Transverse colon (tissue), 4 donors: ENCODE measurements around the gene PLD4. TPM values are rescaled to one million over a fixed set of nuclear protein-coding genes. Genes with fewer than 3 reads are reported as not detected.

ENCODE experiments used
- DNase-seq: peaks from one replicate; pipeline ENCODE4 v3.0.0-alpha.2; 2019
- H3K27ac ChIP-seq, 4 donors: fragments of 200-600 bp; sonication (generic); 2 replicates each; pipeline ENCODE4 v1.5.1; 2016 to 2018; ENCODE audit warnings: inconsistent platforms in 4 of 4
- H3K27me3 ChIP-seq: fragments of 200-600 bp; sonication (generic); 2 replicates; pipeline ENCODE4 v1.5.1; 2017; ENCODE audit warnings: inconsistent platforms
- H3K36me3 ChIP-seq, 4 donors: fragments of 200-600 bp; sonication (generic); 2 replicates each; pipeline ENCODE4 v1.5.1; 2017 to 2019; ENCODE audit warnings: inconsistent platforms in 4 of 4
- H3K4me1 ChIP-seq, 4 donors: fragments of 200-600 bp; sonication (generic); 2 replicates each; pipeline ENCODE4 v1.5.1; 2017 to 2020; ENCODE audit warnings: inconsistent platforms in 4 of 4
- H3K4me3 ChIP-seq, 4 donors: fragments of 200-600 bp; sonication (generic); 1 replicate in 1 of 4; 2 replicates in 3 of 4; pipeline versions ENCODE4 v1.5.1 to v1.6.1; 2017 to 2019; ENCODE audit warnings: inconsistent platforms in 4 of 4
- H3K9me3 ChIP-seq, 2 donors: fragments of 200-600 bp; sonication (generic); 2 replicates each; pipeline ENCODE4 v1.5.1; 2017 to 2019; ENCODE audit warnings: inconsistent platforms in 2 of 2
- CTCF ChIP-seq, 5 experiments: fragments of 200-600 bp in 3 of 5; fragments of 450-650 bp in 2 of 5; sonication (generic) in 3 of 5; IDR thresholded peaks; 1 replicate in 2 of 5; 2 replicates in 3 of 5; pipeline ENCODE4 v1.5.1; 2016 to 2017; ENCODE audit warnings: antibody characterized with exemption in 5 of 5, inconsistent platforms in 3 of 5, mild to moderate bottlenecking in 2 of 5, moderate library complexity in 1 of 5
- EP300 ChIP-seq: sonication (generic); formaldehyde crosslinking; IDR thresholded peaks from one replicate; pipeline ENCODE4 v1.6.1; 2017; ENCODE audit warnings: antibody characterized with exemption, low read depth
- POLR2A ChIP-seq: fragments of 450-650 bp; IDR thresholded peaks from one replicate; pipeline ENCODE4 v1.6.1; 2016; ENCODE audit warnings: antibody characterized with exemption, mild to moderate bottlenecking, moderate library complexity
- POLR2AphosphoS5 ChIP-seq, 3 donors: sonication (generic); formaldehyde crosslinking; IDR thresholded peaks; one replicate each; pipeline ENCODE4 v1.6.1; 2016; ENCODE audit warnings: antibody characterized with exemption in 3 of 3
- WGBS, 2 donors: methylation state at CpG; one replicate each; pipeline ENCODE4 v1.1.5; 2018; ENCODE audit warnings: low coverage in 1 of 2; 5-methylcytosine and 5-hydroxymethylcytosine counted together
- in situ Hi-C, 4 donors: fragments of 200-750 bp; cut with MboI; loops; one replicate each; pipeline versions ENCODE4 v1.15.0 to v1.15.1; 2017; ENCODE audit warnings: low sequenced_read_pairs in 3 of 4, low pct_ligation_motif_present in 1 of 4, low pct_unique_long_range_greater_than_20kb in 1 of 4
- intact Hi-C: fragments of 100-400 bp; cut with DNase I; formaldehyde crosslinking; loops from one replicate; pipeline ENCODE4 v1.15.1; 2023; ENCODE audit warnings: low total_unique reads
- total RNA-seq, 4 donors: library from RNA; depleted of rRNA; stranded (reverse); fragments of >200 nt; gene quantifications; one replicate each; pipeline ENCODE4 v1.1.0, GENCODE V29; 2016

PLD4 gene
- 1 to 10 TPM in 2 of 4 donors, not detected in 2; 1.1 TPM for total RNA-seq

GRCh38 chr14:104924421-104925213 lies at the start of gene PLD4:
PLD4 (plus strand) TSS chr14:104924879; CDS start chr14:104927141, 2,262 bp downstream.
- intact Hi-C loops = no loop called here
- no peak within 1 kb of the TSS for H3K4me3 ChIP-seq
- in situ Hi-C loops = no loop called here
- H3K9me3 ChIP-seq = no peaks in the 10 kb centered on the region
- no peak within 1 kb of the TSS for H3K27ac ChIP-seq
- no peaks in the 10 kb centered on the region for H3K36me3 ChIP-seq
- TF ChIP-seq EP300 = no peak
- DNase-seq = no peak
- peaks cover 0 to 6% (median 2%) of the 10 kb centered on the region in 4 donors for H3K4me1 ChIP-seq
- 78% methylated on average over 13 of the region's 14 CpGs; no CpG with 5 or more reads in 1 of the 2 donors for WGBS, 2 donors
- H3K27me3 ChIP-seq = no peaks in the 10 kb centered on the region

GRCh38 chr14:104875412-104875751 lies 49.3 kb upstream of the PLD4 start:
- TF ChIP-seq POLR2A (no peak), EP300 (no peak), CTCF (IDR thresholded peaks at IDR 0.05) (no peak), POLR2AphosphoS5 (IDR thresholded peaks at IDR 0.05) (no peak)
- intact Hi-C loops = no loop called here
- Histone ChIP-seq H3K9me3 (no peaks in the 10 kb centered on the region), H3K4me1 (peaks cover 0 to 4% (median 0%) of the 10 kb centered on the region in 4 donors), H3K27ac (no peak overlapping the region), H3K4me3 (no peak overlapping the region), H3K36me3 (no peaks in the 10 kb centered on the region), H3K27me3 (no peaks in the 10 kb centered on the region)
- DNase-seq = no peak
- in situ Hi-C loops = no loop called here
- 96% methylated on average over 11 of the region's 13 CpGs; no CpG with 5 or more reads in 1 of the 2 donors for WGBS, 2 donors

- intact Hi-C loops (no loop called here), in situ Hi-C loops (no loop called here)
- 92% methylated on average over 8 of the region's 8 CpGs; no CpG with 5 or more reads in 1 of the 2 donors for WGBS, 2 donors
- no peaks in the 10 kb centered on the region for H3K27me3 ChIP-seq
- peaks cover 0 to 4% (median 0%) of the 10 kb centered on the region in 4 donors for H3K4me1 ChIP-seq
- H3K27ac ChIP-seq = no peak overlapping the region
- DNase-seq = no peak
- TF ChIP-seq POLR2AphosphoS5 (IDR thresholded peaks at IDR 0.05) (no peak), POLR2A (no peak), CTCF (IDR thresholded peaks at IDR 0.05) (no peak), EP300 (no peak)
- H3K9me3 ChIP-seq = no peaks in the 10 kb centered on the region
- H3K4me3 ChIP-seq = no peak overlapping the region
- no peaks in the 10 kb centered on the region for H3K36me3 ChIP-seq
Observed at GRCh38 chr14:104875811-104876210, 48.9 kb upstream of the PLD4 start.

- Histone ChIP-seq H3K27ac (no peak overlapping the region), H3K4me3 (no peak overlapping the region), H3K27me3 (no peaks in the 10 kb centered on the region), H3K9me3 (no peaks in the 10 kb centered on the region), H3K36me3 (no peaks in the 10 kb centered on the region), H3K4me1 (peaks cover 0 to 4% (median 0%) of the 10 kb centered on the region in 4 donors)
- no peak for DNase-seq
- intact Hi-C loops (no loop called here), in situ Hi-C loops (no loop called here)
- TF ChIP-seq EP300 (no peak), POLR2AphosphoS5 (IDR thresholded peaks at IDR 0.05) (no peak), CTCF (IDR thresholded peaks at IDR 0.05) (no peak), POLR2A (no peak)
- 88 to 90% methylated on average over 2 to 8 of the region's 8 CpGs for WGBS, 2 donors
Observed at GRCh38 chr14:104876251-104876699, 48.4 kb upstream of the PLD4 start.
